T-helper 9 cell (primary cell): Measurements from ENCODE around the gene GRN.
"Not testable (repeated sequence)": the region's sequence is repeated elsewhere in the genome, so short reads cannot be mapped to it uniquely, and the experiment has no call there.

Experiments
- DNase-seq: peaks from one replicate; pipeline ENCODE4 v3.0.0-alpha.2; 2020

The GRN gene

DNA sequence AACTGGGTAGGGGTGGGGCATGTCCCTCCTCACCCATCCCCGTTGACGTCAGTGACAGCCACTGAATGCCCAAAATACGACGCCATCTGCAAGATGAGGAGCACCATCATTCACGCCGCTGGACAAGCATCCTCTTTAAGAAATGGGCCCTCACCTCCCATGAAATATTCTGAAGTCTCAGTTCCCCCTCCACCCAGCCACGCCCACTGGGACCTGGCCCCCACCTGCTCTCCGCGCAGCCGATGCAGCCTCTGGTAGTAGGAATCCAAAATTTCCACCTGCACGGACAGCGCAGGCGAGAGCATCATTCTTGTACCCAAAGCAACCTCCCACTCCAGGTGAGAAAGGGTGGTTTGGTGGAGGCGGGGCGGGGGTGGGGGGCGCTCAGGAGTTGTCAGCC is 38.8 kb downstream of the GRN start:
- no peak for DNase-seq

GRCh38 chr17:44384281-44384822 is 39.2 kb downstream of the GRN start:
- no peak for DNase-seq

- no peak for DNase-seq
Observed at GRCh38 chr17:44384823-44385286, 39.8 kb downstream of the GRN start.

DNA sequence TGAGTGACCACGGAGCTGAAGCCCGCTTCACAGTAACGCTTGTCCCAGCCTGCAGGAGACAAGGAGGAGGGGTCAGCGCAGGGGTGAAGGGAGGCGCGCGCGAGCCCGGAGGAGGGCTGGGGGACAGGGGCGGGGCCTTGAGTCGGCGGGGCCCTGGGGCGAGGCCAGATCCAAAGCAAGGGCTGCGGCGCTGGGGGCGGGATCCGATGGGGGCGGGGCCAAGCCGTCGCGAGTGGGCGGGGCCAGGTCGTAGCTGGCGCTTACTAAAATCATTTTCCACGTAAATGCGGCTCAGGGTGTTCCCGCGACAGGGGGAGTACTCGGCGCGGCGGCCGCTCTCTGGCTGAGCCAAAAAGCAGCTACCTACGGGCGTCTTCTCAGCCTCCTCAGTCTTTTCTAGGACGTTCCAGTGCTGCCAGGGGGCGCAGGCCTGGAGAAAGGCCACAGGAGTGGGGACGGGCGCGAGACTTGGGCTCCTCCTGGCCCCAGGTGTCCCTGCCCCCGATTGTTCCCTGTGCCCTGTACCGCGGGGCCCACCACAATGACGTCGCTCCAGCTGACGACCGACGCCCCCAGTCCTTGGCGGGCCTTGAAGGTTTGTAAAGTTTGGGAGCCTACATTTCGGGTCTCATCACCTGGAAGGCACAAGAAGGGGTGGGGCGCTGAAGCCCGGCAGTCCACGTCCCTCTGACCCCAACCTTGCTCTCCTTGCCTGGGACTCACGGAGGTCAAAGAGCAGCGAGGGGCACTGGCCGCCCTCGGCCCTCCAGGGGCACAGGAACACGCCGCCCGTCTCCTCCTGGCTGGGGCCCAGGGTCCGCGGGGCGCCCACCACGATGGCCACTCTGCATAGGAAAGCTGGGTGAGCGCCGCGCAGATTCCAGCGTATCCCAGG is 40.4 kb downstream of the GRN start:
- peak; percentile 76 for DNase-seq

DNA sequence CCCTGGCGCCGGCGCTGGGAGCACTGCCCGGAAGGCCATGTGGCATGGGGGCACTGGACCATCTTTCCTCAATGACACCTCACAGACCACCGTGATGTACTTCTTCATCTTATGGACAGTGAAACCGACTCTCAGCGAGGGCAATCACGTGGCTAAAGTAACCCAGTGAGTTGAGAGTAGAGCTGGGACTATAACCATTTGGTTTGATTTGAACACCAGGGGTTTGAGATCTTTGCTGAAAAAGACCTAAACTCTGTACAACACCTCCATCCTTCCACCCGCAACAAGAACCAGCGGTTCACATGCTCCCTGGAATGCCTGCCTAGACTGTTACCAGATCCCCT is 41.1 kb downstream of the GRN start:
- DNase-seq, result no peak

DNA sequence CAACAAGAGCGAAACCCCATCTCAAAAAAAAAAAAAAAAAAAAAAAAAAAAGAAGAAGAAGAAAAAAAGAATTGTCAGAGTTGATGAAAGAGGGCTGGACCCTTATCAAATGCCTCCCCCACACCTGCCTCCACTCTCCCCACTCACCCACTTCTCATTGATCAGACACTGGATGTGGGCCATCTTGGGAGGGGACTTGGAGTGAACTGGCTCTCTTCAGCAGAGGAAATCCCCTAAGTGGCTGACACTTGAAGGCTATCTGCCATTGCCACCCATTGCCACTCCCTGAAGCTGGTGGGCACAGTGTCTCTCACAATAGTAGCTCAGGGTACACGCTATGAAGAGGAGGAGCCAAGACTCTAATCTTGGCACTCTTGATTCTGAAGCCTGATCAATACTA is 42.7 kb downstream of the GRN start:
- no peak for DNase-seq

DNA sequence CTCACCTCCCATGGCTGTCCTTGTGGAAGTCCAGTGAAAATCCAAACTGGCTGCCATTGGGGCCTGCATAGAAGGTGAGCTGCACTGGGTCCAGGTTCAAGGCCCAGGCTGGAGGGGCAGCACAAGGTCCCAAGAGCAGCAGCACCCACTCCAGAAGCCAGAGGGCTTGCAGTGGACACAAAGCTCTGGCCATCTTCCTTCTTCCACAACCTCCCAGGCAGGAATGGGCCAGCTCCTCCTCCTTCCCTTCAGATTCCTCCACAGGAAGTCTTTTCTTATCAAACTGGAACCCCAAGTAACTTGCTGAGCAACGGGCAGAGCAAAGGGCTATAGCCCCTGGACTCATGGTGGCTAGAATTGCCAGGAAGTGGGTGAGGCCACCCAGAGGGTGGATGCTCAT is 44.2 kb downstream of the GRN start, which contains the start of gene ITGA2B:
ITGA2B (minus strand) TSS at position 369 of the 400 bp plus-strand sequence; CDS start at position 193, 176 bp downstream.
- DNase-seq, result no peak

DNA sequence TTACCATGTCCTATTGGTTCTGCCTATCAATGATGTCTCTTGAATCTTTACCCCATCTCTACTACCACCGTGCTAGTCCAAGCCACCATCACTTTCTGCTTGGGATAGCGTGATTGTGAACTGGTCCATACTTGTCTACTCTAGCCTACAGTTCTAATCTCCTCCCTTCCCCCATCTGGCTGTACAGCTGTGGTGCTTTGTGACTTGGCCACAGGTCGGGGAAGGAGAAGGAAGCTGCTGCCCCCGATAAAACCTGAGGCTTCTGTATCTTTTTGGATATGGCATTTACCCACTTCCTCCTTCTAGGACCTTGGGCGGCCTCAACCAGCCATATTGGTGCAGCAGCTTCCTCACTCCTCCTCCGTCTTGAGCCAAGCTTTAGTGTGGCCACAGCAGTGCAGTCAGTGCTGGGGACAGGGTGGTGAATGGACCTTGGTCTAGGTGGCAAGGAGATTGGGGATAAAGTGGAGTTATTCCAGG is 44.7 kb downstream of the GRN start:
- no peak for DNase-seq

DNA sequence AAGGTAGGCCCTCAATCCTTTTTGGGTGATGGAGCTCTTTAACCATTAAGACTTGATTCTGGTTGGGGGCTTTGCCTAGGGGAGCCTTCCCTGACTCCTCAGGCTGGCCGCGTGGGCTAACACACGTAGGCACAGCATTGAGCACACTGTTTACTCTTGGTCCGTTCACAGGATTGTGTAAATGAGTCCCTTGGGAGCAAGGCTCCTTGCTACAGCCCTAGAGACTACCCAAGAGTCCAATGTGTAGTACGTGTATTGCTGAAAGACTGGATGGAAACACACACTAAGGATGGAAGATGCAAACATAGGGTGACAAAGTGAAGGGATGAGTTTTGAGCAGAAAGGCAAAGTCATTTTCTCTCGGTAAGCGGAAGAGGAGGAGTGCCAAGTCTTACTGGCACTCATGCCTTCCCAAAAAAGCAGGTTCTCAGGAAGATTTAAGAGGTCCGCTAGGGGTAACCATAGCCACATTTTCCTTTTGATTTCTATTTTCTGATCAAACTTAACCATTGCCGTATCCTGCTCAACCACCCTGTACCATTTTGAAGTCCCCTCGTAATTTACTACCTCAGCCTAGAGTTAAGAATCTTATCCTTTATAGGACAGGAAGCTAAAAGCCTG is 45.3 kb downstream of the GRN start:
- no peak for DNase-seq

DNA sequence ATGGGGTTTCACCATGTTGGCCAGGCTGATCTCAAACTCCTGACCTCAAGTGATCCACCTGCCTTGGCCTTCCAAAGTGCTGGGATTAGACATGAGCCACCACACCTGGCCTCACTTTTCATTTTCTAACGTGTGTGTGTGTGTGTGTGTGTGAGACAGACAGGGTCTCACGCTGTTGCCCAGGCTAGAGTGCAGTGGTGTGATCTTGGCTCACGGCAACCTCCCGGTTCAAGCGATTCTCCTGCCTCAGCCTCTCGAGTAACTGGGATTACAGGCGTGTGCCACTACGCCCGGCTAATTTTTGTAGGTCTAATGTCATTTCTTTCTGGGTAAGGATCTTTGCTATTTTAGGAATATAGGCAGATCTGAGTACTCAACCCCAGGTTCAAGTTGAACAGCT is 49.0 kb downstream of the GRN start:
- DNase-seq, result not testable (repeated sequence)

DNA sequence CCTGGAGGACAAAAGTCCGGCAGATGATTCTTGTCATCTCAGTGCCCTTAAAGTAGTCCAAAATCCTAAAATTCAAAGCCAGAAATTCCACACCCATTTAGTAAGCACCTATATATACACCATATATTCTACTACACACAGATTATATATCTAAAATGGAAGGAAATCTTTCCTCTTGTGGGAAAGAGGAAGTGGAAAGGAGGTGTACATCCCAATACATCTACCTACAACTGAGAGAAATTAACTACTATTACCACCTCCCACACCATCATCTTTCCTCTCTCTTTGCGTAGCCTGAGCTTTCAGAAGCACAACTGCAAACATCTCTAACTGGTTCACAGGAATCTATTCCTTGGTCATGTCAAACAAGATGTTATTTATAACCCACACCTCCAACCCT is 49.7 kb downstream of the GRN start:
- DNase-seq, result no peak

- no peak for DNase-seq
Observed at GRCh38 chr17:44396946-44397345, 51.8 kb downstream of the GRN start.

GRCh38 chr17:44397479-44398440 is 52.7 kb downstream of the GRN start:
- no peak for DNase-seq

DNA sequence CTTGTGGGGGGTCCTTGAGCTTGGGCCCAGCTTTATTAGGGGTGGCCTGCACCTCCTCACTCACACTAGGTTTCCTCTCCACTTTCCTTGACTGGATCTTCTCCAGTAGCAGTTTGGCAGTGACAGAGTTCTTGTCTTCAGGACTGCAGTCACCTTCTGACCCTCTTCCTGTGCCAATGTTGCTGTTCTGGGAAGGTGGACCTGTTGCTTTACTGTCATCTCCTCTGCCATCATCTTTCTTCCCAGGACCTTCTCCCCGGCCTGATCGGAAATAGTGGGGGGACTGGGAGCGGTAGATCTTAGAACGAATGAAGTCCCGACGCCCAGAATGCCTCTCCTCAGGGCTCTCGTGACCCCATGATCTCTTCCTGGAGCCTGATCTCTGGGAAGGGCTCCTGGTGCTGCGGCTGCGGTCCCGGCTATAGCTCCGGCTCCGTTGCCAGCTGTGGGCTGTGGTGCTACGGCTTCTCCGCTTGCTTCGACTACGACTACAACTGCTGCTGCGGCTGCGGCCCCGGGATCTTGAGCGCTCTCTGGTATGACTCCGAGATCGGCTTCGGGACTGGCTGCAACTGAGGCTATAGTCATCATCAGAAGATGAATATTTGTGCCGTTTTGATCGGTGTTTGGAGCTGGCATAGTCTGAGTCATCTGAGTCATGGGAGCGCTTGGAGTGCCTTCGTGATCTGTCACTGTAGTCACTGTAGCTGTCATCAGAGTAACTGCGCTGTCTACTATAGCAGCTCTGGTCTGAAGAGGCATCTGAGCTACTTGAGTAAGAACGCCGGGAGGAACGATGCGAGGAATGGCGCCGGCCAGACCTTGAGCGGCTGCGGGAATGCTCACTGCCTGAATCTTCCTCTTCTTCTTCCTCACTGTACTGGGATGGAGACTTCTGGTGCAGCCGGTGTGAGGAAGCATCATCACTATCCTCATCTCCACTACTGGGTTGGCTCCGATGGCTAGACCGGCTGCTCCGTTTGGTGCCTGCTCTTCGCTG is 53.9 kb downstream of the GRN start:
- no peak for DNase-seq

DNA sequence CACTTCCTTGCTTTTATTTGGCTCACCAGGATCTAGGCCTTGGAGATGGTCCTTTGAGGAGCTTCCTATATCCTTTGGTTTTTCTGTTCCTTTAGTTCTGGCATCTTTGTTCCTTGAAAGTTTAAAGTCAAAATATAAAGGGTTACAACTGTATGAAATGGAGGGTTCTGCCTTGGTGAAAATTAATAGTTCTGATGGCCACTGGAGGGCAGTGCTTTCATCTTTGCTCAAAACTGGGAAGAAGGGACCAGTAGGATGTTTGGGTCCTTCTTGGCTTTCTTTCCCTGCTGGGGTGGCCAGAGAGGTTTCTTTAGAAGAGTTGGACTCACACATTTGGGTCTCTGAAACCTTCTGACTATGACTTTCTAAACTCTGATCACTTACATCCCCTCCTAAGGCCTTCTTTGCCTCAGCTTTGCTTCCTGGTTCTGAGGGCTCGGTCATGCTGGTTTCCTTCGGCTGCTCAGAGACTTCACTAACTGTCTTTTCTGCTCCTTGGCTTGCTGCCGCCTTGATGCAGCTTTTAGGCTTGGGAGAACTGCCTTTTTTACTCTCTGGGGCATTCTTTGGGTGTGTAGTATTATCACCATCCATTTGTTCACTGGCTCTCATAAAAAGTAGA is 55.2 kb downstream of the GRN start:
- DNase-seq, result no peak
